Erythroblast (primary cell): ENCODE results near the gene PCGF2.

Experiments used
- GATA1 ChIP-seq: IDR thresholded peaks from 2 replicates; pipeline ENCODE4 v1.6.1; 2011; ENCODE audit warnings: low read depth, mild to moderate bottlenecking, control low read depth, low read length, moderate library complexity
- POLR2A ChIP-seq: IDR thresholded peaks from 2 replicates; pipeline ENCODE4 v1.6.1; 2011; ENCODE audit warnings: mild to moderate bottlenecking, low read length

- TF ChIP-seq GATA1 (no peak), POLR2A (peak; percentile 45)
These were observed 18.1 kb downstream of the PCGF2 start, which contains the start of gene CISD3 for GRCh38 chr17:38729886-38730525.
